CD14-positive monocyte (primary cell): Measurements from ENCODE around the gene PRTN3. TPM values are rescaled to one million over a fixed set of nuclear protein-coding genes. Genes with fewer than 3 reads are reported as not detected.

Source experiments
- DNase-seq, 3 donors: peaks; one replicate each; pipeline ENCODE4 v3.0.0-alpha.2; 2011 to 2022
- H2AFZ ChIP-seq: 2 replicates; pipeline ENCODE4 v1.6.0; 2012; ENCODE audit warnings: mild to moderate bottlenecking, low read depth, low read length, inconsistent platforms; ENCODE audit not compliant: insufficient read depth, poor library complexity, severe bottlenecking
- H3K27ac ChIP-seq, 2 donors: 1 replicate in 1 of 2; 2 replicates in 1 of 2; pipeline ENCODE4 v1.5.1; 2012 to 2013; ENCODE audit warnings: low read length in 2 of 2, control low read depth in 1 of 2, inconsistent platforms in 1 of 2, low read depth in 1 of 2, mild to moderate bottlenecking in 1 of 2
- H3K27me3 ChIP-seq, 2 donors: one replicate each; pipeline versions ENCODE4 v1.6.0 to v1.6.1; 2011 to 2013; ENCODE audit warnings: low read length in 2 of 2; ENCODE audit not compliant: control insufficient read depth in 2 of 2, insufficient read depth in 2 of 2
- H3K36me3 ChIP-seq, 2 donors: replicated peaks in 1 of 2; 1 replicate in 1 of 2; 2 replicates in 1 of 2; pipeline versions ENCODE4 v1.5.1 to v1.6.1; 2012 to 2013; ENCODE audit warnings: low read length in 2 of 2, control low read depth in 1 of 2, inconsistent platforms in 1 of 2, mild to moderate bottlenecking in 1 of 2; ENCODE audit not compliant: insufficient read depth in 2 of 2, control insufficient read depth in 1 of 2
- H3K4me1 ChIP-seq, 2 donors: 1 replicate in 1 of 2; 2 replicates in 1 of 2; pipeline versions ENCODE4 v1.5.1 to v1.6.1; 2012 to 2013; ENCODE audit warnings: low read length in 2 of 2, control low read depth in 1 of 2, inconsistent platforms in 1 of 2, mild to moderate bottlenecking in 1 of 2, moderate library complexity in 1 of 2; ENCODE audit not compliant: insufficient read depth in 2 of 2, control insufficient read depth in 1 of 2
- H3K4me2 ChIP-seq: replicated peaks from 2 replicates; pipeline ENCODE3; 2012; ENCODE audit warnings: low read length, moderate library complexity, mild to moderate bottlenecking; ENCODE audit not compliant: poor library complexity, severe bottlenecking; ENCODE audit errors: extremely low read depth
- H3K4me3 ChIP-seq, 3 experiments: fragments of 200-600 bp in 1 of 3; sonication (generic) in 1 of 3; replicated peaks in 1 of 3; 1 replicate in 2 of 3; 2 replicates in 1 of 3; pipeline ENCODE4 v1.5.1; 2011 to 2013; ENCODE audit warnings: low read length in 3 of 3, mild to moderate bottlenecking in 3 of 3, control low read depth in 2 of 3, low read depth in 2 of 3, inconsistent platforms in 1 of 3, moderate library complexity in 1 of 3
- H3K79me2 ChIP-seq: 2 replicates; pipeline ENCODE4 v1.6.0; 2012; ENCODE audit warnings: mild to moderate bottlenecking, control low read depth, inconsistent platforms, low read length, moderate library complexity; ENCODE audit not compliant: insufficient read depth
- H3K9ac ChIP-seq: 2 replicates; pipeline ENCODE4 v1.6.0; 2017; ENCODE audit warnings: low read length, mild to moderate bottlenecking; ENCODE audit not compliant: insufficient read depth, poor library complexity, severe bottlenecking
- H3K9me3 ChIP-seq, 2 donors: replicated peaks in 1 of 2; 1 replicate in 1 of 2; 2 replicates in 1 of 2; pipeline versions ENCODE4 v1.5.1 to v1.6.1; 2012 to 2013; ENCODE audit warnings: low read length in 2 of 2, control low read depth in 1 of 2; ENCODE audit not compliant: control insufficient read depth in 1 of 2, insufficient read depth in 1 of 2
- H4K20me1 ChIP-seq: 2 replicates; pipeline ENCODE4 v1.6.0; 2012; ENCODE audit warnings: mild to moderate bottlenecking, low read length, control low read depth, moderate library complexity; ENCODE audit not compliant: insufficient read depth
- H3K27ac Mint-ChIP-seq, 7 donors: one replicate each; pipeline ENCODE4 v1.8.0; 2020; ENCODE audit warnings: mild to moderate bottlenecking in 7 of 7, mixed read lengths in 7 of 7, moderate library complexity in 6 of 7, inconsistent platforms in 2 of 7
- H3K27me3 Mint-ChIP-seq, 3 donors: one replicate each; pipeline ENCODE4 v1.8.0; 2021 to 2022; ENCODE audit warnings: low read depth in 3 of 3, mild to moderate bottlenecking in 3 of 3, mixed read lengths in 3 of 3, moderate library complexity in 3 of 3, inconsistent platforms in 1 of 3
- H3K36me3 Mint-ChIP-seq, 2 donors: one replicate each; pipeline ENCODE4 v1.8.0; 2020; ENCODE audit warnings: mixed read lengths in 2 of 2, inconsistent platforms in 1 of 2, mild to moderate bottlenecking in 1 of 2
- H3K4me1 Mint-ChIP-seq: one replicate; pipeline ENCODE4 v1.8.0; 2020; ENCODE audit warnings: mild to moderate bottlenecking, mixed read lengths
- H3K4me3 Mint-ChIP-seq, 2 donors: one replicate each; pipeline ENCODE4 v1.8.0; 2020; ENCODE audit warnings: mild to moderate bottlenecking in 2 of 2, mixed read lengths in 2 of 2, moderate library complexity in 1 of 2
- H3K9me3 Mint-ChIP-seq, 7 donors: one replicate each; pipeline ENCODE4 v1.8.0; 2020 to 2022; ENCODE audit warnings: mixed read lengths in 7 of 7, mild to moderate bottlenecking in 6 of 7, moderate library complexity in 6 of 7, inconsistent platforms in 2 of 7
- WGBS: methylation state at CpG from one replicate; pipeline ENCODE4 v1.1.5; 2013; ENCODE audit warnings: missing lambda C conversion rate; ENCODE audit not compliant: insufficient coverage; 5-methylcytosine and 5-hydroxymethylcytosine counted together
- intact Hi-C, 2 donors: fragments of 100-400 bp; cut with micrococcal nuclease; formaldehyde crosslinking; loops; one replicate each; pipeline versions ENCODE4 v1.15.0 to v1.15.1; 2023
- polyA plus RNA-seq, 3 donors: library from polyadenylated mRNA; depleted of rRNA in 1 of 3; unstranded in 2 of 3; stranded (reverse) in 1 of 3; fragments of 300-500 nt in 2 of 3; fragments of >200 nt in 1 of 3; fragmentation: Illumina TruSeq in 2 of 3; gene quantifications; 1 replicate in 2 of 3; 2 replicates in 1 of 3; pipeline ENCODE4 v1.2.3, GENCODE V29; 2012 to 2021
- TF ChIP-seq, protein P1 (sequence below): fragments of 200-600 bp; IDR thresholded peaks from one replicate; pipeline ENCODE4 v1.8.0; 2022; ENCODE audit warnings: antibody characterized with exemption, mild to moderate bottlenecking

Gene PRTN3
- polyA plus RNA-seq, 3 donors = 0.11 TPM; not detected in 2

DNA sequence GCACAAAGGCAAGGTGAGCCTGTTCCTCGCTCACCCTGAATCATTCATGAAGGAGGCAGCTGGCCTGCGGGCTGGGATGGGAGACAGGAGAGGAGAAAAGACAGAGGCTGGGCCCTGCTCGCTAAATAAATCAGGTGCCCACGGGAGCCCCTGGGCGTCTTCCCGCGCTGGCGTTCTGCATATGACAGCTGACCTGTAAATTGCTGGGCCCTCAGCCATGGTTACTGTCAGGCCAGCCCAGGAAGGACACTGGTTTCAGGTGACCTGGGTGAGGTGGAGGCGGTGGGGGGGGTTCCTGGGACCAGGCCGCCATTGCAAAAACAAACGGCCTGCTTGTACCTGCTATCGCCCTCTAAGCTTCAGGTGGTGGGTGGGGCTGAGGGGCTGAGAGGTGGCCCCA, 47.0 kb upstream of the PRTN3 start:
- Histone ChIP-seq H3K4me2 (no peak overlapping the region), H3K9me3 (no peaks in the 10 kb centered on the region), H3K9ac (no peak overlapping the region), H3K4me1 (peaks cover 25 to 27% of the 10 kb centered on the region in 2 donors), H3K79me2 (peaks cover 16% of the 10 kb centered on the region), H3K27me3 (no peaks in the 10 kb centered on the region), H4K20me1 (peaks cover 10% of the 10 kb centered on the region), H2AFZ (no peak overlapping the region), H3K27ac (no peak overlapping the region), H3K36me3 (no peaks in the 10 kb centered on the region), H3K4me3 (no peak overlapping the region)
- Mint-ChIP-seq H3K4me3 (no peak overlapping the region), H3K36me3 (peaks cover 0 to 2% of the 10 kb centered on the region in 2 donors), H3K4me1 (peaks cover 15% of the 10 kb centered on the region), H3K27me3 (peaks cover 4 to 6% (median 5%) of the 10 kb centered on the region in 3 donors), H3K27ac (no peak overlapping the region), H3K9me3 (peaks cover 0 to 2% (median 0%) of the 10 kb centered on the region in 7 donors)
- intact Hi-C loops = no loop called here
- WGBS = 92% methylated on average over 2 of the region's 12 CpGs
- TF ChIP-seq, protein P1, sequence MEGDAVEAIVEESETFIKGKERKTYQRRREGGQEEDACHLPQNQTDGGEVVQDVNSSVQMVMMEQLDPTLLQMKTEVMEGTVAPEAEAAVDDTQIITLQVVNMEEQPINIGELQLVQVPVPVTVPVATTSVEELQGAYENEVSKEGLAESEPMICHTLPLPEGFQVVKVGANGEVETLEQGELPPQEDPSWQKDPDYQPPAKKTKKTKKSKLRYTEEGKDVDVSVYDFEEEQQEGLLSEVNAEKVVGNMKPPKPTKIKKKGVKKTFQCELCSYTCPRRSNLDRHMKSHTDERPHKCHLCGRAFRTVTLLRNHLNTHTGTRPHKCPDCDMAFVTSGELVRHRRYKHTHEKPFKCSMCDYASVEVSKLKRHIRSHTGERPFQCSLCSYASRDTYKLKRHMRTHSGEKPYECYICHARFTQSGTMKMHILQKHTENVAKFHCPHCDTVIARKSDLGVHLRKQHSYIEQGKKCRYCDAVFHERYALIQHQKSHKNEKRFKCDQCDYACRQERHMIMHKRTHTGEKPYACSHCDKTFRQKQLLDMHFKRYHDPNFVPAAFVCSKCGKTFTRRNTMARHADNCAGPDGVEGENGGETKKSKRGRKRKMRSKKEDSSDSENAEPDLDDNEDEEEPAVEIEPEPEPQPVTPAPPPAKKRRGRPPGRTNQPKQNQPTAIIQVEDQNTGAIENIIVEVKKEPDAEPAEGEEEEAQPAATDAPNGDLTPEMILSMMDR = no peak
- DNase-seq = no peak

DNA sequence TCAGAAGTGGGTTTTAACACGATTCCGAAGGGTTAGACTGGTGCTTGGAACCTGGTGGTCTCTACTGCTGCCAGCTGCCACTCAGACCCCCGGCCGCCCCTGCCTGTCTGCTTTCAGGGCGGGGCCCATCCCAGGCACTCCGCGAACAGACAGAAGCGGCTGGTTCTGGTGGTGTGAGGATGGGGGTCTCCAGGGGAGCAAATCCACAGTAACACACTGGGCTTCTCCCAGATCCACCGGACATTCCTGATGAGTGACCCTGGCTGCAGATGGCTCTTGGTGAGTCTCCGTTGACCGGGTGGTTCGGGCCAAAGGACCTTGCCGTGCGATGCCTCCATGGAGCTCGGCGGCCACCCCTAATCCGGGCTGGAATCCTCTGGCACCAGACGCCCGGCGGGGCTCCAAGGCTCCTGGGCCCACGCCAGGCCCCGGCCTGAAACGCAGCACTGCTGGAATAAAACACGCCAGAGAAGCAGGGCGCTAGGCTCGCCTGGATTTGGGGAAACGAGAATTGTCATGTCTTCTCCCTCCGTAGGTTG, 45.7 kb upstream of the PRTN3 start:
- H3K27me3 ChIP-seq = no peaks in the 10 kb centered on the region
- H3K9me3 ChIP-seq = no peaks in the 10 kb centered on the region
- Mint-ChIP-seq H3K36me3 (peaks cover 2 to 6% of the 10 kb centered on the region in 2 donors), H3K9me3 (peaks cover 0 to 1% (median 0%) of the 10 kb centered on the region in 7 donors), H3K27me3 (peaks cover 0 to 3% (median 1%) of the 10 kb centered on the region in 3 donors), H3K27ac (peak overlapping the region in 1 of 7 donors; percentile 8), H3K4me3 (no peak overlapping the region), H3K4me1 (peaks cover 17% of the 10 kb centered on the region)
- H3K4me1 ChIP-seq = peaks cover 26 to 29% of the 10 kb centered on the region in 2 donors
- no peak overlapping the region for H3K4me3 ChIP-seq
- no peak overlapping the region for H2AFZ ChIP-seq
- no peak overlapping the region for H3K4me2 ChIP-seq
- H3K79me2 ChIP-seq = peaks cover 29% of the 10 kb centered on the region
- peaks cover 23% of the 10 kb centered on the region for H4K20me1 ChIP-seq
- intact Hi-C loops = loop anchor here in 1 of 2 donors (5.0 kb wide), 1 partner anchor 133 kb away; the partner anchor contains the start of gene RNF126
- DNase-seq = no peak
- H3K27ac ChIP-seq = no peak overlapping the region
- H3K9ac ChIP-seq = no peak overlapping the region
- TF ChIP-seq, protein P1 = no peak
- WGBS = 97% methylated on average over 19 of the region's 28 CpGs
- peaks cover 1% of the 10 kb centered on the region in 2 donors for H3K36me3 ChIP-seq
